Sigmoid colon (tissue), 7 donors: Measurements from ENCODE around the gene SEC11C. TPM values are rescaled to one million over a fixed set of nuclear protein-coding genes. Genes with fewer than 3 reads are reported as not detected.

Experiments used
- DNase-seq: peaks from one replicate; pipeline ENCODE4 v3.0.0-alpha.2; 2019
- H3K27ac ChIP-seq, 4 donors: fragments of 200-600 bp; sonication (generic); one replicate each; pipeline ENCODE4 v1.5.1; 2016 to 2019; ENCODE audit warnings: mild to moderate bottlenecking in 1 of 4
- H3K27me3 ChIP-seq, 3 donors: fragments of 200-600 bp; sonication (generic); one replicate each; pipeline ENCODE4 v1.5.1; 2019; ENCODE audit warnings: mild to moderate bottlenecking in 1 of 3
- H3K36me3 ChIP-seq, 4 donors: fragments of 200-600 bp; sonication (generic); one replicate each; pipeline ENCODE4 v1.5.1; 2016 to 2019
- H3K4me1 ChIP-seq, 4 donors: fragments of 200-600 bp; sonication (generic); one replicate each; pipeline ENCODE4 v1.5.1; 2017 to 2019
- H3K4me3 ChIP-seq, 4 donors: fragments of 200-600 bp; sonication (generic); one replicate each; pipeline ENCODE4 v1.5.1; 2017 to 2019; ENCODE audit warnings: mild to moderate bottlenecking in 2 of 4, moderate library complexity in 1 of 4
- H3K9me3 ChIP-seq, 4 donors: fragments of 200-600 bp in 3 of 4; sonication (generic) in 3 of 4; one replicate each; pipeline versions ENCODE4 v1.5.1 to v1.6.1; 2013 to 2019
- CTCF ChIP-seq, 4 experiments: fragments of 450-650 bp in 3 of 4; fragments of 200-600 bp in 1 of 4; IDR thresholded peaks; one replicate each; pipeline ENCODE4 v1.5.1; 2016 to 2019; ENCODE audit warnings: antibody characterized with exemption in 4 of 4, mild to moderate bottlenecking in 3 of 4, moderate library complexity in 2 of 4
- EP300 ChIP-seq, 4 donors: sonication (generic); formaldehyde crosslinking; IDR thresholded peaks; one replicate each; pipeline ENCODE4 v1.6.1; 2017; ENCODE audit warnings: antibody characterized with exemption in 4 of 4
- POLR2A ChIP-seq, 2 donors: fragments of 450-650 bp; IDR thresholded peaks; one replicate each; pipeline ENCODE4 v1.6.1; 2016; ENCODE audit warnings: antibody characterized with exemption in 2 of 2, mild to moderate bottlenecking in 2 of 2, moderate library complexity in 2 of 2
- POLR2AphosphoS5 ChIP-seq, 4 donors: sonication (generic); formaldehyde crosslinking; IDR thresholded peaks; one replicate each; pipeline ENCODE4 v1.6.1; 2017; ENCODE audit warnings: antibody characterized with exemption in 4 of 4
- WGBS, 2 donors: extraction: QIAGEN DNeasy Blood & Tissue Kit; methylation state at CpG; one replicate each; pipeline ENCODE4 v1.1.7; 2013; 5-methylcytosine and 5-hydroxymethylcytosine counted together
- intact Hi-C: fragments of 100-400 bp; cut with DNase I; formaldehyde crosslinking; loops from one replicate; pipeline ENCODE4 v1.15.1; 2023
- polyA plus RNA-seq, 3 donors: library from polyadenylated mRNA; stranded (reverse); fragments of 200-250 nt; gene quantifications; one replicate each; pipeline ENCODE4 v1.2.3, GENCODE V29; 2013
- total RNA-seq, 4 donors: library from RNA; depleted of rRNA; stranded (reverse); fragments of >200 nt; gene quantifications; one replicate each; pipeline ENCODE4 v1.1.0, GENCODE V29; 2016
- donor health status: healthy with polysubstance abuse.
- donor health status: Bipolar disorder and iron deficiency.
- donor health status: healthy.

SEC11C gene
- total and polyA plus RNA-seq, 7 donors = 9.4 to 95.0 (median 39.5) TPM

GRCh38 chr18:59096098-59096789 is 43.4 kb upstream of the SEC11C start:
- no peak for DNase-seq
- no peaks in the 10 kb centered on the region for H3K4me1 ChIP-seq
- TF ChIP-seq POLR2A (IDR thresholded peaks at IDR 0.05) (no peak), CTCF (IDR thresholded peaks at IDR 0.05) (no peak), POLR2AphosphoS5 (IDR thresholded peaks at IDR 0.05) (no peak), EP300 (IDR thresholded peaks at IDR 0.05) (no peak)
- H3K9me3 ChIP-seq = no peaks in the 10 kb centered on the region
- H3K27me3 ChIP-seq = no peaks in the 10 kb centered on the region
- no peaks in the 10 kb centered on the region for H3K36me3 ChIP-seq
- no peak overlapping the region for H3K27ac ChIP-seq
- no peak overlapping the region for H3K4me3 ChIP-seq
- 63 to 83% methylated on average over 7 of the region's 7 CpGs for whole genome bisulfite sequencing, 2 donors
- intact Hi-C loops = no loop called here

- Histone ChIP-seq H3K27me3 (peaks cover 0 to 5% (median 0%) of the 10 kb centered on the region in 3 donors), H3K36me3 (no peaks in the 10 kb centered on the region), H3K4me1 (no peaks in the 10 kb centered on the region), H3K4me3 (no peak overlapping the region), H3K9me3 (no peaks in the 10 kb centered on the region), H3K27ac (no peak overlapping the region)
- WGBS, 2 donors = 43 to 54% methylated on average over 4 of the region's 4 CpGs
- intact Hi-C loops = no loop called here
- no peak for DNase-seq
- TF ChIP-seq POLR2AphosphoS5 (IDR thresholded peaks at IDR 0.05) = no peak
These were observed 37.8 kb upstream of the SEC11C start for GRCh38 chr18:59101830-59102414.

GRCh38 chr18:59109375-59109774 is 30.3 kb upstream of the SEC11C start:
- H3K27ac ChIP-seq = no peak overlapping the region
- peaks cover 0 to 13% (median 0%) of the 10 kb centered on the region in 3 donors for H3K27me3 ChIP-seq
- TF ChIP-seq EP300 (IDR thresholded peaks at IDR 0.05) (no peak), CTCF (IDR thresholded peaks at IDR 0.05) (no peak), POLR2A (IDR thresholded peaks at IDR 0.05) (no peak), POLR2AphosphoS5 (IDR thresholded peaks at IDR 0.05) (no peak)
- H3K36me3 ChIP-seq = no peaks in the 10 kb centered on the region
- H3K9me3 ChIP-seq = no peaks in the 10 kb centered on the region
- no peaks in the 10 kb centered on the region for H3K4me1 ChIP-seq
- 49 to 63% methylated on average over 6 of the region's 6 CpGs for WGBS, 2 donors
- no peak overlapping the region for H3K4me3 ChIP-seq
- no peak for DNase-seq
- intact Hi-C loops = no loop called here

GRCh38 chr18:59114160-59114559 is 25.5 kb upstream of the SEC11C start:
- no peaks in the 10 kb centered on the region for H3K4me1 ChIP-seq
- no peak for TF ChIP-seq POLR2A (IDR thresholded peaks at IDR 0.05)
- TF ChIP-seq EP300 (IDR thresholded peaks at IDR 0.05) = no peak
- no peak for TF ChIP-seq POLR2AphosphoS5 (IDR thresholded peaks at IDR 0.05)
- TF ChIP-seq CTCF (IDR thresholded peaks at IDR 0.05) = no peak
- no peak overlapping the region for H3K4me3 ChIP-seq
- no peak for DNase-seq
- no peaks in the 10 kb centered on the region for H3K36me3 ChIP-seq
- intact Hi-C loops = no loop called here
- H3K9me3 ChIP-seq = peaks cover 0 to 2% (median 0%) of the 10 kb centered on the region in 4 donors
- peaks cover 0 to 8% (median 0%) of the 10 kb centered on the region in 3 donors for H3K27me3 ChIP-seq
- no peak overlapping the region for H3K27ac ChIP-seq

GRCh38 chr18:59123588-59124369 is 15.9 kb upstream of the SEC11C start:
- WGBS, 2 donors = 60 to 66% methylated on average over 5 of the region's 5 CpGs

More at GRCh38 chr18:59123588-59124369, 15.9 kb upstream of the SEC11C start:
- no peak overlapping the region for H3K4me3 ChIP-seq
- H3K4me1 ChIP-seq = no peaks in the 10 kb centered on the region
- DNase-seq = no peak
- no peak overlapping the region for H3K27ac ChIP-seq
- intact Hi-C loops = no loop called here
- H3K9me3 ChIP-seq = no peaks in the 10 kb centered on the region
- no peaks in the 10 kb centered on the region for H3K36me3 ChIP-seq
- H3K27me3 ChIP-seq = no peaks in the 10 kb centered on the region
- no peak for TF ChIP-seq CTCF (IDR thresholded peaks at IDR 0.05)
- no peak for TF ChIP-seq POLR2A (IDR thresholded peaks at IDR 0.05)
- TF ChIP-seq POLR2AphosphoS5 (IDR thresholded peaks at IDR 0.05) = no peak
- TF ChIP-seq EP300 (IDR thresholded peaks at IDR 0.05) = no peak
